Measurements from ENCODE around the gene CELA2B.
"Not testable (repeated sequence)": the region's sequence is repeated elsewhere in the genome, so short reads cannot be mapped to it uniquely, and the experiment has no call there.

CELA2B gene

GRCh38 chr1:15472587-15472986 is 3.3 kb upstream of the CELA2B start:
- H3K4me3 ChIP-seq (ENCODE audit: low read length): no peak overlapping the region
- no peak for DNase-seq (ENCODE audit: low read depth)
- TF ChIP-seq, protein P1, sequence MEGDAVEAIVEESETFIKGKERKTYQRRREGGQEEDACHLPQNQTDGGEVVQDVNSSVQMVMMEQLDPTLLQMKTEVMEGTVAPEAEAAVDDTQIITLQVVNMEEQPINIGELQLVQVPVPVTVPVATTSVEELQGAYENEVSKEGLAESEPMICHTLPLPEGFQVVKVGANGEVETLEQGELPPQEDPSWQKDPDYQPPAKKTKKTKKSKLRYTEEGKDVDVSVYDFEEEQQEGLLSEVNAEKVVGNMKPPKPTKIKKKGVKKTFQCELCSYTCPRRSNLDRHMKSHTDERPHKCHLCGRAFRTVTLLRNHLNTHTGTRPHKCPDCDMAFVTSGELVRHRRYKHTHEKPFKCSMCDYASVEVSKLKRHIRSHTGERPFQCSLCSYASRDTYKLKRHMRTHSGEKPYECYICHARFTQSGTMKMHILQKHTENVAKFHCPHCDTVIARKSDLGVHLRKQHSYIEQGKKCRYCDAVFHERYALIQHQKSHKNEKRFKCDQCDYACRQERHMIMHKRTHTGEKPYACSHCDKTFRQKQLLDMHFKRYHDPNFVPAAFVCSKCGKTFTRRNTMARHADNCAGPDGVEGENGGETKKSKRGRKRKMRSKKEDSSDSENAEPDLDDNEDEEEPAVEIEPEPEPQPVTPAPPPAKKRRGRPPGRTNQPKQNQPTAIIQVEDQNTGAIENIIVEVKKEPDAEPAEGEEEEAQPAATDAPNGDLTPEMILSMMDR (conservative IDR thresholded peaks at IDR 0.05; ENCODE audit: low read depth, low read length): no peak

- DNase-seq (ENCODE audit: low read depth): no peak
- TF ChIP-seq, protein P1 (conservative IDR thresholded peaks at IDR 0.05; ENCODE audit: low read depth, low read length): no peak
- H3K4me3 ChIP-seq (ENCODE audit: low read length): no peak overlapping the region
These were observed 1.0 kb downstream of the CELA2B start for GRCh38 chr1:15476927-15477326.

GRCh38 chr1:15477646-15478212 is 1.8 kb downstream of the CELA2B start:
- H3K4me3 ChIP-seq (ENCODE audit: low read length): no peak overlapping the region
- DNase-seq (ENCODE audit: low read depth): no peak
- TF ChIP-seq, protein P1 (conservative IDR thresholded peaks at IDR 0.05; ENCODE audit: low read depth, low read length): no peak

DNA sequence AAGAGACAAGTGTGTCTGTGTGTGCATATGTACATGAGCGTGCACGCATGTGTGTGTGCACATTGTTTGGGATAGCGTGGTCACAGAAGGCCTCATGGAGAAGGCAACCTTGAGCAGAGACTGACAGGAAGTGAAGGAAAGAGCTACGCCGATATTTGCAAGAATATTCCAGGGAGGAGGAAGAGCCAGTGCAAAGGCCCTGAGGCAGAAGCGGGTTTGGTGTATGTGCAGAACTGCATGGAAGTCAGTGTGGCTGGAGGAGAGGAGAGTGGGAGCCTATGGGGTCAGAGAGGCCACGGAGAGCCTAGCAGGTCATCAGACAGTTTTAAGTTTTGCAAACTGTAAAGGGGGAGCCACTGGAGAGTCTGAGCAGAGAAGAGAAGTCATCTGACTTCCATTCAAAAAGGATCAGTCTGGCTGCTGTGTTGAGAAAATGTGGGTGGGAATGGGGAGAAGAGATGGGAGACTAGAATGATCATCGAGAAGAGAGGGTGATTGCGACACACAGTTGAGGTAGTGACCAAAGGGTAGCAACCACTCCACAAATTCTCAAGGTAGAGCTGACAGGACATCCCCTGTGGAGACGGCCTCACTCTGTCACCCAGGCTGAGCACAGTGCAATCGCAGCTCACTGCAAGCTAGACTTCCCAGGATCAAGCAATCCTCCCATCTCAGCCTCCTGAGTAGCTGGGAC is 3.9 kb downstream of the CELA2B start:
- H3K4me3 ChIP-seq (ENCODE audit: low read length): no peak overlapping the region
- TF ChIP-seq, protein P1 (conservative IDR thresholded peaks at IDR 0.05; ENCODE audit: low read depth, low read length): no peak
- DNase-seq (ENCODE audit: low read depth): no peak

- DNase-seq (ENCODE audit: low read depth); H3K4me3 ChIP-seq (ENCODE audit: low read length): not testable (repeated sequence)
These were observed 6.6 kb downstream of the CELA2B start for GRCh38 chr1:15482455-15482854.

GRCh38 chr1:15482983-15483543 is 7.2 kb downstream of the CELA2B start:
- H3K4me3 ChIP-seq (ENCODE audit: low read length); DNase-seq (ENCODE audit: low read depth): not testable (repeated sequence)

- no peak for DNase-seq (ENCODE audit: low read depth)
- TF ChIP-seq, protein P1 (conservative IDR thresholded peaks at IDR 0.05; ENCODE audit: low read depth, low read length): no peak
These were observed 8.1 kb downstream of the CELA2B start for GRCh38 chr1:15483971-15484370.

GRCh38 chr1:15484443-15484842 is 8.5 kb downstream of the CELA2B start:
- H3K4me3 ChIP-seq (ENCODE audit: low read length); DNase-seq (ENCODE audit: low read depth): not testable (repeated sequence)

More at GRCh38 chr1:15483971-15484370, 8.1 kb downstream of the CELA2B start:
- no peak overlapping the region for H3K4me3 ChIP-seq (ENCODE audit: low read length)

All from retinal pigment epithelial cell (primary cell).